ENCODE results near the gene TFPI. TPM values are rescaled to one million over a fixed set of nuclear protein-coding genes. Genes with fewer than 3 reads are reported as not detected.

The TFPI gene
- total RNA-seq, 1 donor from 2014 or later, result 0.11 TPM

DNA sequence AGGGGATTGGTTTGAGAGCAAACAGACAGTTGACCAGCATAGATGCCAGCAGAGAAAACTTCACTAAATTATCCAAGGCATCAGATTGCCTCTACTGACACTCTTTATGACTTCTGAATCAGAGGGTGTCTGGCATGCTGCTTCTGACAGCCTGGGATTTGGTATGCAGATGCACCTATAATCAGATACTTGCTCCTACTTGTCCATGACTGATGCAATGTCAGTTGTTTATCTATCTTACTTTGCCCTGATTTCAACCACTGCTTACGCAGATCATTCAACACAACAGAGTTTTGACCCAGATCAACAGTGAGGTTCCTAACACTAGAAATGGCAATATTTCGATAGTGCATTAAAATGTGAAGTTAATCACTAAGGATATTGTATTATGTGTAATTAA lies 83.5 kb downstream of the TFPI start:
- intact Hi-C loops (cut with micrococcal nuclease), result no loop called here

DNA sequence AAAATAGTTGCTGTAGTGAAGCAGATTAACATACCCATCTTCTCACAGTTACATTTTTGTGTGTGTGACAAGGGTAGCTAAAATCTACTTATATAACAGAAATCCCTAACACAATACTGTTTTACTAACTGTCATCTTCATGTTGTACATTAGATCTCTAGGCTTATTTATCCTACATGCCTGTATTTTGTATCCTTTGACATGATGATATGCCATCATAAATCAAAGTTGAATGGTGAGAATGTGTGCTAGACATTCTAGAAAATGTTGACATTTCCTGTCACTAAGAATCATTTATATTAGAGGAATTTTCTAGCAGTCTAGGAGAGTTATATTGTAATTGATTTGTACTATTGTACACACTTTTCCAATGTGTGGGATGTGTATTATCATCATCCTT lies 84.7 kb downstream of the TFPI start:
- intact Hi-C loops (cut with micrococcal nuclease), result no loop called here

- intact Hi-C loops (cut with micrococcal nuclease), result no loop called here
Observed at GRCh38 chr2:187468262-187468661, 86.0 kb downstream of the TFPI start.

DNA sequence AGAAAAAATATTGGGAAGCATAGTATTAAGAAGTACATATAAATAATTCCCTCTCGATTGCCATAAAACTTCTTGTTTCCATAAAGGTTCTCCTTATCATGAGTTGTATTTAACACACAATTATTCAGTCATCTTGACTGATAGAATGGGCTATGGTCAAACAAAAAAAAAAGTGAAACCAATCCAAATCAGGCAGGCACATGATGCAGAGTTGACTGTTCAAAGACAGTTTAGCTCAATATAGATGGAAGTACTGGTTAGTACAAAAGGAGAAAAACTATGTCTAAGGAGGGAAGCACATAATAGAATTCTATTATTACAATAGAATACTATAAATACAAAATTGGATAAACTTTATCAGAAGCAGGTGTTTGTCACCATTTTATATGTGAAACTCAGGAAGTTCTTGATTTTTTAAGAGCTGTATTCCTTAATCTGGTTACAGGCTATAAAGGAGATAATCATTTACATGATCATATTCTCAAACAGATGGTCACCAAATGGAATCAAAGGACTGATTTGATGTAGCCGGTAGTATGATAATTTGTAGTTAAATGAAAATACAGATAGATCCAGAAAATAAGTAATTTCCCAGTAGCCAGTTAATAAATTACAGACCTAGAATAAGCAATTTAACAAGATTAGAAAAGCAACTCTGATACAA lies 88.0 kb downstream of the TFPI start:
- intact Hi-C loops (cut with micrococcal nuclease), result no loop called here

- intact Hi-C loops (cut with micrococcal nuclease), result no loop called here
Observed at GRCh38 chr2:187462839-187463238, 91.4 kb downstream of the TFPI start.

- intact Hi-C loops (cut with micrococcal nuclease), result no loop called here
Observed at GRCh38 chr2:187461294-187462261, 92.7 kb downstream of the TFPI start.

GRCh38 chr2:187459256-187459655 lies 95.0 kb downstream of the TFPI start:
- intact Hi-C loops (cut with micrococcal nuclease), result loop anchor here (10.0 kb wide), 1 partner anchor 284 kb away; no protein-coding TSS in a partner anchor

DNA sequence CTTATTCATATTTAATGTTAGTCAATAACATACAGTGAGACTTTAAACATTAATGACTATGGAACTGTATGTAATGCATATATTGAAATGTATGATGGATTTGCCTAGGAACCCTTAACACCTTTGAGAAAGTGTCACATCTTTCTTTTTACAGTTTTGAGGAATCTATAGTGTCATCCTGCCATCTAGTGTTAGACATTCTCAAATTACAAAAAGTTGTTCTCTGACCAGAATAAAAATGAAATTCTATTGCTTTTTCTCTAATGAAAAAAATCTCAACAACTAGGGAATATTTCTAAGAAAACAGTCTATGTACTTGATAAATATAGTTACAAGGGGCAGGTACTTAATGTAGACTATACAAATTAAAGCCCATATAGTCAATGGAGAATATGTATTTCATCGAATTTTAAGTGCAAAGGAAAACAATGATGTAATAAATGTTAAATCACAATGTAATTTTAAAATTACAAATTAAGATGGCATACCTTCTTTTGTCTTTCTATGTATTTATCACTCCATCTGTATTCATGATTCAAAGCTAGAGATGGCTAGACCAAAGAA lies 101.1 kb downstream of the TFPI start:
- intact Hi-C loops (cut with micrococcal nuclease), result loop anchor here (2.0 to 10.0 kb wide), 3 partner anchors 278 to 951 kb away; no protein-coding TSS in a partner anchor

- intact Hi-C loops (cut with micrococcal nuclease), result loop anchor here (5.0 to 10.0 kb wide), 2 partner anchors 277 to 949 kb away; no protein-coding TSS in a partner anchor
Observed at GRCh38 chr2:187451510-187451909, 102.7 kb downstream of the TFPI start.

DNA sequence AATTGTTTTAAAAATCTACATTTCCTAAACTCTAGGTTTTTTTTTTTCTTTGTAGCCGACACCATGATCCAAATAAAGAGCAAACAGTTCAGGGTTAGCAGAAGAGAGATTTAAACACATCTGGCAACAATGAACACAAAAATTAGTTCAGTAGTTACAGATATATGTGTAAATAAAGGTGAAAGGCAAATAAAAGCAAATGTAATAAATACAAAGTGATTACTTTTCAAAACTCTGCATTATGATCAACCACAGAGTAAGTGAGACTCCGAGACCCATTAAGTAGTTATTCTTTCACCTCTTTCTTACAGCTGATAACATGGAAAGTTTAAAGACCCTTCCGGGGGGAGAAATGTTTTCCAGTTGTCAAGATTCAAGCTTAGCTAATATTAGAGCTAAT lies 106.9 kb downstream of the TFPI start:
- intact Hi-C loops (cut with micrococcal nuclease), result no loop called here

GRCh38 chr2:187446711-187447110 lies 107.5 kb downstream of the TFPI start:
- intact Hi-C loops (cut with micrococcal nuclease), result no loop called here

DNA sequence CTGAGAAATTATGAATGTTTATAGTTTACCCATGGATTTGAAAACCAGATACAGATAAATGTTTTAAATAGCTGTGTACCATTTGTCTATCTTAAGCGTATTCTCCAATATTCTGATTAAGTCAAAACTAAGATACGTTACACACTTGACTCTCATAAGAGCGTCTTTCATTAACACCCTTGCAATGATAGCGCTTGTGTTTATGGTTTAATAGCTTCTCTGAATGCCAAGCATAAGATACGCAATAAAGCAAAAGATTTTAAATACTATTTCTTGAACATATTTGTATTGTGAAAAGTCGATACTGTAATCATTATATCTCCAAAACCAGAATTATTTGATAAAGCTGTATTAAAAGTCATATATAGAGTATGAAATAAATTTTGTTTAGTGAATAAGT lies 109.2 kb downstream of the TFPI start:
- intact Hi-C loops (cut with micrococcal nuclease), result no loop called here

DNA sequence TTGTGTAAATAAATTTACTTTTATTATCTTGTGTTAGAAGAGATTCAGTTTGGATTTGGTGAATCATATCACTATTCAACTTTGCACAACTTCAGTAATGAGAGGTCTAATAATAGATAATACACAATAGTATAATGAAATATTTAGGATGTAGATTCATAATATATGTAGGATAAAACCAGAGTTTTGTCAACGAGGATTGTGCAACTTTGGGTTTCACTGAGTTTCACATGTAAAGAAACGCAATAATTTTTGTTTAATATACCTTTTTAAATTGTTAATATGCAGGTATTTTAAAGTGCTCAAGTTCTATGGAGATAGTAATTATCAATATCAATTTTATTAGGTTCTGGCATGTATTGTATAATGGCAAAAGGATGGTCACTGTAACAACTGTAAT lies 111.5 kb downstream of the TFPI start:
- intact Hi-C loops (cut with micrococcal nuclease), result no loop called here

DNA sequence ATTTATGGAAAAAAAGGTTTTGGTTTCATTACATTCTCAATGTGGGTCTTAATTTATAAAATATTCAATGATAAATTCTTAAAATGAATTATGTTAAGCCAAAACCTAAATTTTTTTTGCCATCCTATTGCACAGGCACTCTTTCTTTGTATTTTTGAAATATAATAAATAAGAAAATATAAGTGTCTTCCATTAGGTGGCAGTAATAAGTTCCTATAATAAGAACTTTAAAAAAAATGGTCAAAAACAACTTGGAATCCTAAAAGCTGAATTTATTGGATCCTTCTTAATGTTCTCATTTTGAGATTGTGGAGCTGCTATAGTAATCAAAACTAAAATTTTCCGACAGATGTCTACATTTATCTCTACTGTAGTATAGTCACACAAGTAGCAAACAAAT lies 111.9 kb downstream of the TFPI start:
- intact Hi-C loops (cut with micrococcal nuclease), result no loop called here

DNA sequence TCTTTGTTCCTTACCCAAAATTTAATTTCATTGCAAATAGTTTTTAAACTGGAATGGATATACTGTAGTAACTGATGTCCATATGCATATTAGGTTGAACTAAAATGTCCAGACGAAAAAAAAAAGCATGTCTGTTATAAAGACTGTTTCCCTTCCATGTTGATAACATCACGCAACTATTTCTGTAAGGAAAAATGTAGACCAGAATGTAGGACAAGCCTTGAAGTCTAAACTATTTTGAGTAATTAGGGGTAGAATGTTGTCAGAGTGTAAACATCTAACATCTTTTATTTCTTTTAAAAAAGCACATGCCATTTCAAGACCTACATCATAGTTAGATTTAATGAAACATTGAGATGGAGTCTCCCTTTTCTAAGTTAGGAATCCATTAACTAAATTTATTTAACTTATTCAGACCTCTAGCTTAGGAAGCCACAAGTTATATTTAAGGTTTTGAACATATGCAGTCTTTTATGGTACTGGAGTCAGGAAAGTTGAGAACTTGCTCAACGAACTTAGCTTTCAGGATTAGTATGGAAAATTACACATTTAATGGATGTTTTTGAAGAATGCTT lies 114.0 kb downstream of the TFPI start:
- intact Hi-C loops (cut with micrococcal nuclease), result no loop called here

- intact Hi-C loops (cut with micrococcal nuclease), result no loop called here
Observed at GRCh38 chr2:187438455-187438854, 115.8 kb downstream of the TFPI start.

GRCh38 chr2:187435756-187436155 lies 118.5 kb downstream of the TFPI start:
- intact Hi-C loops (cut with micrococcal nuclease), result no loop called here

GRCh38 chr2:187435078-187435477 lies 119.2 kb downstream of the TFPI start:
- intact Hi-C loops (cut with micrococcal nuclease), result no loop called here

- intact Hi-C loops (cut with micrococcal nuclease), result no loop called here
Observed at GRCh38 chr2:187434342-187434785, 119.9 kb downstream of the TFPI start.

GRCh38 chr2:187431911-187432310 lies 122.3 kb downstream of the TFPI start:
- intact Hi-C loops (cut with micrococcal nuclease), result no loop called here

GRCh38 chr2:187429989-187430388 lies 124.2 kb downstream of the TFPI start:
- intact Hi-C loops (cut with micrococcal nuclease), result no loop called here

DNA sequence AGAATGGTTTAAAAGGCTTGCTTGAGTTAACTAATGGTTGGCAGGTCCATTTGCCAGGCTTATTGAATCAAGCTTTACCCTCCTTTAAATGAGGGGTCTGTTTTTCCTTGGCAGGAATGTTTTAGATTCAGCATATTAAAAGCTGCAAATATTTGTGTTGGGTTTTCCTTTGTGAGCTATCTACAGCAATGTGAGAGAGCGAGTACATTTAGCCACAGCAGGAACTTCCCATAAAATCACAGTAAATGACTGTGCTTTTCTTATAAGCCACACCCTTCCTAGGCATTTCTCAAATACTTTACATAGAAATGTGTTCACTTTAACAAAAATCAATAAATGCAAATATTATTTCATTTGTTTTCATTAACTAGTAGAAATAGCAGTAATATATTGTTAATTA lies 130.1 kb downstream of the TFPI start:
- intact Hi-C loops (cut with micrococcal nuclease), result no loop called here

Measured in T-helper 2 cell treated with Interferon-gamma antibody and Interleukin-4, amounts not matched to agents 100 ng/mL and 5 ng/mL, for 36 hours (primary cell).